ENCODE measurements around the gene CTBP1.
A peak's percentile ranks its signal among the peaks of the same experiment; 100 is the strongest.

CTBP1 gene

GRCh38 chr4:1207603-1208265, 41.2 kb downstream of the CTBP1 start:
- DNase-seq = peak; percentile 9

- no peak for DNase-seq
Observed at GRCh38 chr4:1207157-1207470, 41.8 kb downstream of the CTBP1 start.

- DNase-seq = no peak
Observed at GRCh38 chr4:1206299-1207156, 42.4 kb downstream of the CTBP1 start.

GRCh38 chr4:1205586-1206298, 43.2 kb downstream of the CTBP1 start:
- no peak for DNase-seq

- DNase-seq = no peak
Observed at GRCh38 chr4:1204828-1205585, 43.9 kb downstream of the CTBP1 start.

GRCh38 chr4:1204286-1204827, 44.6 kb downstream of the CTBP1 start:
- no peak for DNase-seq

GRCh38 chr4:1203026-1203616, 45.8 kb downstream of the CTBP1 start:
- DNase-seq = no peak

- DNase-seq = no peak
Observed at GRCh38 chr4:1202526-1203011, 46.4 kb downstream of the CTBP1 start.

GRCh38 chr4:1201851-1202525, 46.9 kb downstream of the CTBP1 start:
- DNase-seq = no peak

- no peak for DNase-seq
Observed at GRCh38 chr4:1200425-1201035, 48.4 kb downstream of the CTBP1 start.

GRCh38 chr4:1199556-1200331, 49.2 kb downstream of the CTBP1 start:
- no peak for DNase-seq

GRCh38 chr4:1198098-1198844, 50.7 kb downstream of the CTBP1 start:
- no peak for DNase-seq

GRCh38 chr4:1196421-1197183, 52.3 kb downstream of the CTBP1 start:
- DNase-seq = no peak

- no peak for DNase-seq
Observed at GRCh38 chr4:1195891-1196401, 53.0 kb downstream of the CTBP1 start.

- no peak for DNase-seq
Observed at GRCh38 chr4:1195109-1195671, 53.7 kb downstream of the CTBP1 start.

GRCh38 chr4:1194010-1194900, 54.7 kb downstream of the CTBP1 start:
- peak; percentile 16 for DNase-seq
